GM19099 (cell line): ENCODE data around the gene ZNF496.

Source experiments
- POLR2A ChIP-seq: IDR thresholded peaks from 3 replicates; pipeline ENCODE4 v1.6.1; 2011; ENCODE audit warnings: low read depth; ENCODE audit not compliant: insufficient read length; ENCODE audit errors: extremely low read depth

The ZNF496 gene

GRCh38 chr1:247334378-247335133 is 2.9 kb upstream of the ZNF496 start:
- no peak for TF ChIP-seq POLR2A

- TF ChIP-seq POLR2A: no peak
Observed at GRCh38 chr1:247332623-247333361, 1.1 kb upstream of the ZNF496 start.

- no peak for TF ChIP-seq POLR2A
Observed at GRCh38 chr1:247332215-247332622, 552 bp upstream of the ZNF496 start.

DNA sequence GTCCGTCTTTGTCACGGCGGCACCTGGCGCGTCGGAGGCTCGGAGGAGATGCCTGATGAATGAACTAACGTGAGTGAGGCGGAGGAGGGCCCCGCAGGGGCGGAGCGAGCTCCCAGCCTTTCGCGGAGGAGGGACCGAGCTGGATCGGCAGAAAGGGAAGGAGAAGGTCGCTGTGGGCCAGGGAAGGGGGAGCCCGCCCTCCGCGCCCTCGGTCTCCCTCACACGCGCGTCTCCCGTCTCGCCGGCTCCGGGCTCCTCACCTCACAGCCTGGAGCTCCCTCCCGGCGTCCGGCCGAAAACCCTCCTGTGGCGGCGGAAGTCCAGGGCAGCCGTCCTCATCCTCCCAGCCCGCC is 519 bp downstream of the ZNF496 start:
- no peak for TF ChIP-seq POLR2A

DNA sequence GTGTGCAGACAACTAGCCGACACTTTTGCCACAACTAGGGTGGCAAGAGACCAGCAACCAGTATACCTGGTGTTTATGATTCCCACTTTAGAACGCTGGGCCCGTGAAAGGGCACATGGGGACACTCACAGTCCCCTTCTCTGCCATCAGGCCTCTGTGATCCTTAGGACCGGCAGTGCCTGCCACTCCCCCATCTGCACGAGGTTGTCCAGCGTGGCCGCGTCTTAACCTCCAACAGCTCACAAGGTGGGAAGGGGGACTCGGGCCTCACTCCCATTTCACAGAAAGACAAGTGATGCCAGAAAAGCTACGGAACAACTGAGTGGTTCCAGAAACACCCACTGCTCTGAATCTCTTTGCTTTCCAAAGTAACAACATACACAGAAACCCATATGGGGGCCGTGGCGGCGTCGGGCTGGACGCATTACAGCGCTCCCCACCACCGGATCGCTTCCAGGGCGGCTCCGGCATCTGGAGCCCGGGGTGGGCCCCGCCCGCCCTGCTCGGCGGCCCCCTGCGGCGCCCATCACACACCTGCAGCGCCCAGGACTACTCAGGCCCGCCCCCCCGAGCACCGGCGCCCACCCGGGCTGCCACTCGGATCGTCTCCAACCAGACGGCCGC is 1.0 kb downstream of the ZNF496 start:
- TF ChIP-seq POLR2A: peak; percentile 15

- no peak for TF ChIP-seq POLR2A
Observed at GRCh38 chr1:247329097-247329617, 2.5 kb downstream of the ZNF496 start.

- no peak for TF ChIP-seq POLR2A
Observed at GRCh38 chr1:247328311-247328710, 3.4 kb downstream of the ZNF496 start.

DNA sequence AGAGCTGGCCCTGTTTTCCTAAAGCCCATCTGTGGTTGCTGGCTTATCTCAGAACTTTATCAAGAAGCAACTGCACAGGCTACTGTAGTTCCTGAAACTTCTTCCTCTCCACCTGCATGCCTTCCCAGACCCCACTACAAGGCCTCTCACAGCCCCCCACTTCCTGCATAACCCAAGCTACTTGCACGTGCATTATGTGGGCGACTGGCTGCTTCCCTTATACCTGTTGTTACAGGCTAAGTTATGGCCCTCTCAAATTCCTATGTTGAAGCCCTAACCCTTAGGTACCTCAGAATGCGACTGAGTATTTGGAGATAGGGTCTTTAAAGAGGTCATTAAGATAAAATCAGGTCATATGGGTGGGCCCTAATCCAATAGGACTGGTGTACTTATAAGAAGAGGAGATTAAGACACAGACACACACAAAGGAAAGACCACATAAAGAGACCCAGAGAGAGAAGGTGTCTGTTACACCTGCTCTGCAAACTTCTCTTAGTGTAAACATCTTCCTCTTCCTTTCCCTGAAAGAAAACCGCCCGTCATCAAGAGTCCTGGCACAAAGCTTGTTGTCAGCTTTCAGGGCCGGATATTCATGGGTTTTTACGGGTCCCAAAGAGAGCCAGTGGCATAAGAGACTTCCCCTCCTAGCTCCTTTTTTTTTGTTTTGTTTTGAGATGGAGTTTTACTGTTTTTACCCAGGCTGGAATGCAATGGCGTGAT is 5.1 kb downstream of the ZNF496 start:
- no peak for TF ChIP-seq POLR2A

GRCh38 chr1:247324923-247325322 is 6.7 kb downstream of the ZNF496 start:
- TF ChIP-seq POLR2A: no peak

GRCh38 chr1:247324204-247324787 is 7.4 kb downstream of the ZNF496 start:
- no peak for TF ChIP-seq POLR2A

- TF ChIP-seq POLR2A: no peak
Observed at GRCh38 chr1:247322849-247323586, 8.6 kb downstream of the ZNF496 start.

DNA sequence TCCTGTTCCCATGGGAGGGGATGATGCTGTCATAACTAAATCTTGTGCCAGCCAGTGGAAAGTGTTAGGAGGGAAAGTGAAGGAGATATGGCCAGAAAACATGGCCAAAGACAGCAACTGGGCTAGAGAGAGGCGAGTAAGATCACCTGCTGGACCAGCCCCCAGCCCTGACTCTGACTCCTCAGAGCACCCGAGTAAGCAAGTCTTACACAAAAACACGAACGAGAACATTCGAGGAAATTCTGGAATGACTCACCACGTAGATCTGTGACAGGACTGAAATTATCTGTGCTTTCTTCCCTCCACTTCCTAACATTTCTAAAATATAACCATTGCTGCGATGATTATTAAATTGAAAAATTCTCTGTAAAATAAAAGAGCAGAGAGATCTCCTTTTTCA is 9.2 kb downstream of the ZNF496 start:
- no peak for TF ChIP-seq POLR2A

DNA sequence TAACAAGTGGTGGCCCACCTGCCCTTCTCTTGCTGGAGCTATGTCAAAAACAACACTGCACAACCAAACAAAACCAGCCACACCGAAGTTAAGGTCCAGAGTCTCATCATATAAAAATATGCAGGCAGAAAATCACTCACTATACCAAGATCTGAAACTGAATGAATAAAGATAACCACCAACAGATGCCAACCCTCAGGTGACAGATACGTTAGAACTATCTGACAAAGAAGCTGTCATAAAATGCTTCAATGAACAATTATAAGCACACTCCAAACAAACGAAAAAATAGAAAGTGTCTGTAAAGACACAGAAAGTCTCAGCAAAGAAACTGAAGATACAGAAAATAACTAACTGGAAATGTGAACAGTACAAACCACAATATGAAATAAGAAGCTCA is 14.0 kb downstream of the ZNF496 start:
- TF ChIP-seq POLR2A: no peak

DNA sequence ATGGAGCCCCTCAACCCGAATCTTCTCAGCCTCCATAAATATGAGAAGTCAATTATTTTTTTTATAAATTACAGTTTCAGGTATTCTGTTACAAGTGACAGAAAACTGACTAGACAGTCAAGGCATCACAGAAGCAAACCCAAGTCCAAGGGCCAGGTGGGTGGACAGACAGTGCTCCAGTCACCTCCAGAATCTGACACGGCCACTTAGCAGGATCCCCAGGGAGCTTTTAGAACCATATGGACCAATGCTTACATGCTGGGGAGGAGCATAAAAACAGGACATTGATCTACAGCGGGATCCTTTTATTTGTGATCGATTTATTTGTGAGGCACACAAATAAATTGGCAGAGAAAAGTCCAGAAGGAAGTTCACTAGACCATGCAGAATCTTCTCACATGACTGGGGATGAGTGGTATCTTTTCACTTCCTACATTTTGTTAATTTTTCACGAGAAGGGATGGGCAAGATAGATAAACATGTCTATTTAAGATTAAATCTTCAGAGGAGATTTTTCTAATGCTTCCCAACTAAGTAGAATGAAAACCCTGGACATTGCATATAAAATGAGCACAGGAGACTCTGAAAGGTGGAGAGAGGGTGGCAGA is 15.0 kb downstream of the ZNF496 start:
- no peak for TF ChIP-seq POLR2A

DNA sequence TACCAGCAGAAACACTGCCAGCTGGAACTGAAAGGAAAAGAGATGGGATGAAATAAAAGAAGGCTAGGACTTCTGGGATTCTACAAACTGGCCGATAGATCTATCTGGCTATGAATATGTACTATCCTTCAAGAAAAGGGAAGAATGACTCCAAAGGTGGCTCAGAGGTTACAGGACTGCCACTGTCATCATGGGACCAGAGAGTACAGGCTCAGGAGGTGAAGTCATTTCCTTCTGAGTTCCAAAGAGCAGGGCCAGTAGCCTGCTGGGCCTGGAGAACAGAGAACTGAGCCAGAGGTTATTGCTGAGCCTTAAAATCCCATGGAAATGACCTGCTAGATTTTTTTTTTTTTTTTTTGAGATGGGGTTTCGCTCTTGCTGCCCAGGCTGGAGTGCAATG is 27.6 kb downstream of the ZNF496 start:
- no peak for TF ChIP-seq POLR2A
